HG03108 (cell line): ENCODE data around the gene IREB2.
"Not testable (repeated sequence)": the region's sequence is repeated elsewhere in the genome, so short reads cannot be mapped to it uniquely, and the experiment has no call there.

ENCODE experiments used
- ATAC-seq: cut with Tn5 transposase; IDR thresholded peaks from one replicate; pipeline ENCODE4 v1.9.1; 2021; ENCODE audit warnings: moderate library complexity; ENCODE audit not compliant: unreplicated experiment

Gene IREB2

GRCh38 chr15:78461171-78461888 lies 23.3 kb downstream of the IREB2 start:
- no peak for ATAC-seq

GRCh38 chr15:78469031-78469430 lies 31.0 kb downstream of the IREB2 start:
- no peak for ATAC-seq

- no peak for ATAC-seq
Observed at GRCh38 chr15:78477295-78477694, 39.3 kb downstream of the IREB2 start.

GRCh38 chr15:78479650-78480049 lies 41.6 kb downstream of the IREB2 start:
- ATAC-seq: no peak

GRCh38 chr15:78481917-78482316 lies 43.9 kb downstream of the IREB2 start:
- no peak for ATAC-seq

GRCh38 chr15:78492872-78493271 lies 54.9 kb downstream of the IREB2 start:
- ATAC-seq: no peak

- no peak for ATAC-seq
Observed at GRCh38 chr15:78501857-78502256, 63.8 kb downstream of the IREB2 start.

- ATAC-seq: no peak
Observed at GRCh38 chr15:78502641-78503040, 64.6 kb downstream of the IREB2 start.

- ATAC-seq: peak; percentile 84
Observed at GRCh38 chr15:78506971-78507830, 69.2 kb downstream of the IREB2 start, which contains the start of gene HYKK. Gene HYKK, plus strand, starts transcription at chr15:78507577. Its CDS starts 5,512 bp downstream, at chr15:78513089.

- no peak for ATAC-seq
Observed at GRCh38 chr15:78507831-78508160, 69.8 kb downstream of the IREB2 start.

- no peak for ATAC-seq
Observed at GRCh38 chr15:78508272-78508671, 70.3 kb downstream of the IREB2 start.

- ATAC-seq: no peak
Observed at GRCh38 chr15:78509726-78510312, 71.8 kb downstream of the IREB2 start.

GRCh38 chr15:78520035-78520434 lies 82.0 kb downstream of the IREB2 start:
- not testable (repeated sequence) for ATAC-seq

- ATAC-seq: no peak
Observed at GRCh38 chr15:78524230-78524629, 86.2 kb downstream of the IREB2 start.

GRCh38 chr15:78527325-78527724 lies 89.3 kb downstream of the IREB2 start:
- no peak for ATAC-seq

- no peak for ATAC-seq
Observed at GRCh38 chr15:78533331-78533730, 95.3 kb downstream of the IREB2 start.

GRCh38 chr15:78536134-78536533 lies 98.1 kb downstream of the IREB2 start:
- ATAC-seq: no peak

GRCh38 chr15:78537266-78537905 lies 99.4 kb downstream of the IREB2 start:
- ATAC-seq: no peak

GRCh38 chr15:78538358-78538757 lies 100.3 kb downstream of the IREB2 start:
- no peak for ATAC-seq

GRCh38 chr15:78539464-78540140 lies 101.6 kb downstream of the IREB2 start:
- not testable (repeated sequence) for ATAC-seq
